Heart left ventricle (tissue), 16 donors: ENCODE measurements around the gene CACNA2D3. TPM values are rescaled to one million over a fixed set of nuclear protein-coding genes. Genes with fewer than 3 reads are reported as not detected.

ENCODE experiments used
- ATAC-seq, 4 donors: fragments of 200-7000 bp; cut with Tn5 transposase; one replicate each; pipeline ENCODE4 v1.9.1; 2020 to 2022; ENCODE audit warnings: moderate library complexity in 4 of 4, mild to moderate bottlenecking in 3 of 4, moderate number of reproducible peaks in 1 of 4
- DNase-seq, 5 donors: peaks; one replicate each; pipeline ENCODE4 v3.0.0-alpha.2; 2020
- H3K27ac ChIP-seq, 12 donors: fragments of 200-600 bp; sonication (generic) in 4 of 12; one replicate each; pipeline versions ENCODE4 v1.5.0 to v1.8.0; 2016 to 2022; ENCODE audit warnings: mild to moderate bottlenecking in 2 of 12
- H3K27me3 ChIP-seq, 9 donors: fragments of 200-600 bp; sonication (generic) in 2 of 9; one replicate each; pipeline versions ENCODE4 v1.5.1 to v1.8.0; 2016 to 2022; ENCODE audit warnings: mild to moderate bottlenecking in 3 of 9
- H3K36me3 ChIP-seq, 9 donors: fragments of 200-600 bp; sonication (generic) in 2 of 9; one replicate each; pipeline versions ENCODE4 v1.5.0 to v1.8.0; 2018 to 2022; ENCODE audit warnings: mild to moderate bottlenecking in 2 of 9
- H3K4me1 ChIP-seq, 12 donors: fragments of 200-600 bp; sonication (generic) in 4 of 12; one replicate each; pipeline versions ENCODE4 v1.5.0 to v1.8.0; 2016 to 2022; ENCODE audit warnings: mild to moderate bottlenecking in 3 of 12
- H3K4me3 ChIP-seq, 12 donors: fragments of 200-600 bp; sonication (generic) in 4 of 12; one replicate each; pipeline versions ENCODE4 v1.5.0 to v1.8.0; 2017 to 2022; ENCODE audit warnings: mild to moderate bottlenecking in 9 of 12, moderate library complexity in 4 of 12
- H3K9me3 ChIP-seq, 12 donors: fragments of 200-600 bp; sonication (generic) in 4 of 12; one replicate each; pipeline versions ENCODE4 v1.5.0 to v1.8.0; 2016 to 2022; ENCODE audit warnings: mild to moderate bottlenecking in 1 of 12
- POLR2A ChIP-seq, 2 donors: fragments of 450-650 bp; IDR thresholded peaks; one replicate each; pipeline ENCODE4 v1.6.1; 2017; ENCODE audit warnings: antibody characterized with exemption in 2 of 2, mild to moderate bottlenecking in 2 of 2, moderate library complexity in 2 of 2
- WGBS, 4 donors: extraction: QIAGEN DNeasy Blood & Tissue Kit in 2 of 4; methylation state at CpG; one replicate each; pipeline versions ENCODE4 v1.1.5 to v1.1.7; 2013 to 2018; 5-methylcytosine and 5-hydroxymethylcytosine counted together
- intact Hi-C, 10 donors: fragments of 100-400 bp; cut with DNase I; formaldehyde crosslinking; loops; one replicate each; pipeline versions ENCODE4 v1.11.1 to v1.14.2; 2022
- polyA plus RNA-seq, 2 donors: library from polyadenylated mRNA; stranded (reverse); fragments of 200-250 nt; gene quantifications; one replicate each; pipeline ENCODE4 v1.2.3, GENCODE V29; 2013
- total RNA-seq, 9 donors: library from RNA; depleted of rRNA in 2 of 9; stranded (reverse); fragments of >200 nt in 2 of 9; fragmentation: NEBNext Ultra II Directional in 3 of 9; extraction: Animal tissue kit (Norgen Biotek cat#: 25700) in 3 of 9; gene quantifications; one replicate each; pipeline versions ENCODE4 v1.1.0 to v1.2.4, GENCODE V29; 2016 to 2023
- TF ChIP-seq, protein P1 (sequence below), 12 donors: fragments of 200-600 bp; sonication (generic) in 4 of 12; IDR thresholded peaks; one replicate each; pipeline versions ENCODE4 v1.5.0 to v1.8.0; 2018 to 2022; ENCODE audit warnings: antibody characterized with exemption in 12 of 12, mild to moderate bottlenecking in 5 of 12
- donor health status: ischemic (EF 13 %, LVEDD 7.1; RV severe dilation, severe dysfunction).
- donor health status: healthy with polysubstance abuse.
- donor health status: DM: no; HTN: yes; CAD: no.
- donor health status: DM: no; HTN: no; CAD: no.
- donor health status: ischemic (EF 25% LVEDD 6.9; RV normal size, moderate dysfunction).
- donor health status: ischemic (EF 25% LVEDD 5.7; RV mildly dilated, moderate dysfunction).
- donor health status: healthy.
- donor health status: DM: yes; HTN: yes; CAD: no.
- donor health status: ischemic (EF 35%, LVEDD 5.7; RV mildly dilated, moderate dysfunction).
- donor health status: nonischemic (EF 11% LVEDD 7.7; RV severe dilation, severe dysfunction).
- donor health status: DM: yes; HTN: yes; CAD: no.
- donor health status: PGD.
- donor health status: ischemic (EF 29% LVEDD 5.4; RV normal size, mild dysfunction).
- donor health status: nonischemic (EF 23%, LVEDD 6.1; RV moderate dilation, normal function).

The CACNA2D3 gene
- total and polyA plus RNA-seq, 11 donors = 0.17 to 25.1 (median 12.8) TPM

DNA sequence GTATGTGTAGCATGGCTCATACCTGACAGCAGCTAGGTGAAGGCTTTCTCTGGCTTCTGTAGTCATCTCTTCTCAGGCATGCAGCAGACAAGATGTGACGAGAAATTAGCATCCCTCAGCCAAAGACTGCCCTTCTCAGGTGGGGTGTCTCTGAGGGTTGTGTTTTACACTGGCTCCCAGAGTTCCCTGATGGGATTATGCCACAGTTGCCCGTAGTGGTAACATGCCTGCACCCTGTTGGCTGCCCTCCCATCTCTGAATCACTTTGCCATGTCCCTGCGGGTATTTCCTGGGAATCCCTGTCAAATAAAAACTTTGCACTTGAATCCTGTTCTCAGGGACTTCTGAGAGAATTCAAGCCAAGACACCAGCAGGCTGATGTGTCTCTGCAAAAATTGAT lies 735.0 kb downstream of the CACNA2D3 start:
- ATAC-seq (no peak), DNase-seq (no peak)
- intact Hi-C loops = loop anchor here in 9 of 10 donors (10.0 kb wide), 7 partner anchors 307 to 1397 kb away; partner anchors contain the start of gene WNT5A (in 2 of the 9)
- Histone ChIP-seq H3K4me3 (no peak overlapping the region), H3K4me1 (peaks cover 0 to 35% (median 2%) of the 10 kb centered on the region in 12 donors), H3K27ac (no peak overlapping the region), H3K27me3 (peaks cover 0 to 3% (median 0%) of the 10 kb centered on the region in 9 donors), H3K9me3 (no peaks in the 10 kb centered on the region), H3K36me3 (no peaks in the 10 kb centered on the region)
- WGBS, 4 donors = 60 to 81% (median 77%) methylated on average over 3 of the region's 3 CpGs
- TF ChIP-seq, protein P1, sequence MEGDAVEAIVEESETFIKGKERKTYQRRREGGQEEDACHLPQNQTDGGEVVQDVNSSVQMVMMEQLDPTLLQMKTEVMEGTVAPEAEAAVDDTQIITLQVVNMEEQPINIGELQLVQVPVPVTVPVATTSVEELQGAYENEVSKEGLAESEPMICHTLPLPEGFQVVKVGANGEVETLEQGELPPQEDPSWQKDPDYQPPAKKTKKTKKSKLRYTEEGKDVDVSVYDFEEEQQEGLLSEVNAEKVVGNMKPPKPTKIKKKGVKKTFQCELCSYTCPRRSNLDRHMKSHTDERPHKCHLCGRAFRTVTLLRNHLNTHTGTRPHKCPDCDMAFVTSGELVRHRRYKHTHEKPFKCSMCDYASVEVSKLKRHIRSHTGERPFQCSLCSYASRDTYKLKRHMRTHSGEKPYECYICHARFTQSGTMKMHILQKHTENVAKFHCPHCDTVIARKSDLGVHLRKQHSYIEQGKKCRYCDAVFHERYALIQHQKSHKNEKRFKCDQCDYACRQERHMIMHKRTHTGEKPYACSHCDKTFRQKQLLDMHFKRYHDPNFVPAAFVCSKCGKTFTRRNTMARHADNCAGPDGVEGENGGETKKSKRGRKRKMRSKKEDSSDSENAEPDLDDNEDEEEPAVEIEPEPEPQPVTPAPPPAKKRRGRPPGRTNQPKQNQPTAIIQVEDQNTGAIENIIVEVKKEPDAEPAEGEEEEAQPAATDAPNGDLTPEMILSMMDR (IDR thresholded peaks at IDR 0.05) = no peak
- TF ChIP-seq POLR2A (IDR thresholded peaks at IDR 0.05) = no peak

DNA sequence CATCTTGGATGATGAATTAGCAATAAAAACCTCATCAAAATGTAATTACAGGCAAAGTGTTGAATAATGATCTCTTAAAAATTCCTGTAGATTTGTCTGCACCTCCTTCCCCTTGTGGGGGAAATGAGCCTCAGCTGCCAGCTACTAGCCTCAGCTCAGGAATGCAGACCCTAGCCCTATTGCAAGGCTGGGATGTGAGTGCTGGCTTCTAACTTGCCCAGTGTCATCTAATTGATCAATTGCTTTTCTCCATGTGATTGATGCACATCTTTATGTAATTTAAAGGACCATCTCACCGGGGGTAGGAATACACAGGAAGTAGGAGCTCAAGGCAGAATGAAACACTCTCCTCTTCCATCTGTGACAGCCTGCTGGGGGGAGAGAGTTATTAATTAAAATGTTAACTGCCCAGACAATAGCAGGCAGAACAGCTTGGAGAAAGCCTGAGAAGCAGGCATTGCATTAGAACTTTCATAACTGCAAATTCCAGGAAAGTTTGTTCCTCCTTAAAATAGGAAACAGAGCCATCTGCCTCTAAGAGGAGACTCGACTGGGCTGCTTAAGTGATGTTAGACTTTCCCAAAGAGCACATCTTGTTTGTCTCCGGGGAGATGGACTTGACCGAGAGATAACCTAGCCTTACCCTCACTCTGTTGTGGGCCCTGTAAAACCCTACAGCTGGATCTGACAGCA lies 735.9 kb downstream of the CACNA2D3 start:
- H3K4me1 ChIP-seq = peaks cover 0 to 39% (median 3%) of the 10 kb centered on the region in 12 donors
- no peak overlapping the region for H3K27ac ChIP-seq
- H3K27me3 ChIP-seq = peaks cover 0 to 3% (median 0%) of the 10 kb centered on the region in 9 donors
- WGBS, 4 donors = 37 to 53% (median 52%) methylated on average over 4 of the region's 4 CpGs
- no peak overlapping the region for H3K4me3 ChIP-seq
- ATAC-seq (no peak), DNase-seq (no peak)
- intact Hi-C loops = loop anchor here in 9 of 10 donors (10.0 kb wide), 7 partner anchors 307 to 1397 kb away; partner anchors contain the start of gene WNT5A (in 2 of the 9)
- no peaks in the 10 kb centered on the region for H3K9me3 ChIP-seq
- no peak for TF ChIP-seq POLR2A (IDR thresholded peaks at IDR 0.05)
- TF ChIP-seq, protein P1 (IDR thresholded peaks at IDR 0.05) = no peak
- H3K36me3 ChIP-seq = no peaks in the 10 kb centered on the region

DNA sequence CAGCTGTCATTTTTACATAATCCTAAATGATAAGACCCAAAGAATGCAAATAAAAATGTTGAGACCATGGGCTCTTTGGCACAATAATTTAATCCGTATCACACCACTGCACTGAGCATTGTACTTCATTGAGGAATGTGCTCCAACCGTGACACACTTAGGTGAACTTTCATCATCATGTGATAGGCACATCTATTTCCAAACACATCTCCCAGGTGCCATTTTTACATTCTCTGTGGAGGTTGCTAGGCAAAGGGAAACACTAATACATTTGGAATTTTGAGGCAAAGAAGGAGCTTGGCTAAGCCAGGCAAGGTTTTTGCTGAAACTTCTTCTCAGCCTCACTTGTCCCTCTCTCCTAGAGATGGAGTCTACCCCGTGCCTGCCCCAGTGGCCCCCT lies 736.8 kb downstream of the CACNA2D3 start:
- no peaks in the 10 kb centered on the region for H3K36me3 ChIP-seq
- no peak for TF ChIP-seq POLR2A (IDR thresholded peaks at IDR 0.05)
- TF ChIP-seq, protein P1 (IDR thresholded peaks at IDR 0.05) = no peak
- DNase-seq (no peak), ATAC-seq (no peak)
- no peaks in the 10 kb centered on the region for H3K9me3 ChIP-seq
- WGBS, 4 donors = 37 to 66% (median 57%) methylated on average over 3 of the region's 3 CpGs
- H3K27ac ChIP-seq = no peak overlapping the region
- H3K4me1 ChIP-seq = peaks cover 0 to 39% (median 3%) of the 10 kb centered on the region in 12 donors
- intact Hi-C loops = loop anchor here in 9 of 10 donors (10.0 kb wide), 7 partner anchors 306 to 1396 kb away; partner anchors contain the start of gene WNT5A (in 2 of the 9)
- no peak overlapping the region for H3K4me3 ChIP-seq
- H3K27me3 ChIP-seq = no peaks in the 10 kb centered on the region

DNA sequence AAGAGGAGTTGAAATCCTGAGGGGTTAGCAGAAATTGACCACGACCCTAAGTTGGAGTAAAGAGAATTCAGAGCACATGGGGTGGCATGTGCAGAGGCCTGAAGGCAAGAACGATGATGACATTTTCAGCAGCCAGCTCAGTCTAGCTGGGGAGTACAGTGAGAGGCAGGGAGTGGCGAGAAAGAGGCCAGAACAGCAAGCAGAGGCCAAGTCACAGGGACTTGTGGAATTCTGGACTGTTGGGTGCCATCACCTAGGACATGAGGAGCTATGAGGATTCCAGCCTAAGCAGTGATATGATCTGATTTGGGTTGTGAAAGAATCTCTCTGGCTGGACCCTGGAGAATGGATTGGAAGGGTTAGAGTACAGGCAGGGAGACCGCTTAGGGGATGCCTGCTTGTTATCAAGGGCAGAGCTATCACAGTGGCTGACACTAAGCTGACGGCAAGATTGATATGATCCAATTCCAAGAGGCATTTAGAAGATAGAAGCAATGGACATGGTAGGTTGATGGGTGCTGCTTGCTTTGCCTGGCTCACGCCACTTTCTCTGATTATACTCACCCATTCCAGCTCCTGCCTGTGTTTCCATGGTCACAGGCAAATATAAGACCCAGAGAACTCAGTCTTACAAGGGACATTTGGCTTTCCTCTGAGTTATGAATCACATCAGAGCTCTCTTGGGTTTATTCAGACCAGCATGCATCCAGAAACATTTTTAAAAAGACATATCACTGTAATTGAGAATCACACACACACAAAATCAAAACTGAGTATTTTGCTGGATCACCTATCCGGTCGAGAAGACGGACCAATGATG lies 739.1 kb downstream of the CACNA2D3 start:
- 58 to 64% (median 61%) methylated on average over 9 of the region's 9 CpGs for WGBS, 4 donors
- Histone ChIP-seq H3K9me3 (no peaks in the 10 kb centered on the region), H3K36me3 (no peaks in the 10 kb centered on the region), H3K27ac (peak overlapping the region in 2 of 12 donors; percentile 29 to 37), H3K4me3 (no peak overlapping the region), H3K27me3 (no peaks in the 10 kb centered on the region), H3K4me1 (peaks cover 0 to 38% (median 3%) of the 10 kb centered on the region in 12 donors)
- DNase-seq (peak in 1 of 5 donors; percentile 34), ATAC-seq (peak in 3 of 4 donors; percentile 68 to 74 (median 69))
- intact Hi-C loops = loop anchor here in 1 of 10 donors (10.0 kb wide), 2 partner anchors 313 to 1393 kb away; no protein-coding TSS in a partner anchor
- TF ChIP-seq, protein P1 (IDR thresholded peaks at IDR 0.05) = no peak
- no peak for TF ChIP-seq POLR2A (IDR thresholded peaks at IDR 0.05)
